DND-41 (cell line): ENCODE data around the gene PLXNA4.

Experiments
- ATAC-seq: fragments of 200-7000 bp; cut with Tn5 transposase; 3 replicates; pipeline ENCODE4 v1.9.1; 2021; ENCODE audit warnings: low read depth; ENCODE audit not compliant: insufficient read depth
- DNase-seq: peaks from one replicate; pipeline ENCODE4 v3.0.0-alpha.2; 2020
- H2AFZ ChIP-seq: 2 replicates; pipeline ENCODE4 v1.6.0; 2012; ENCODE audit warnings: low read depth, low read length
- H3K27ac ChIP-seq: 2 replicates; pipeline ENCODE4 v1.5.1; 2012; ENCODE audit warnings: low read length, inconsistent platforms
- H3K27me3 ChIP-seq: fragments of 200-600 bp; sonication (generic); 2 replicates; pipeline ENCODE4 v1.6.0; 2012; ENCODE audit warnings: low read length, mild to moderate bottlenecking, inconsistent platforms; ENCODE audit not compliant: insufficient read depth, poor library complexity
- H3K36me3 ChIP-seq: 2 replicates; pipeline ENCODE4 v1.5.1; 2012; ENCODE audit warnings: low read length, inconsistent platforms; ENCODE audit not compliant: insufficient read depth
- H3K4me1 ChIP-seq: 2 replicates; pipeline ENCODE4 v1.5.1; 2012; ENCODE audit warnings: mild to moderate bottlenecking, low read length; ENCODE audit not compliant: insufficient read depth
- H3K4me2 ChIP-seq: 2 replicates; pipeline ENCODE4 v1.6.0; 2012; ENCODE audit warnings: mild to moderate bottlenecking, moderate library complexity, low read length, inconsistent platforms; ENCODE audit not compliant: insufficient read depth
- H3K4me3 ChIP-seq, 2 experiments: fragments of 200-600 bp in 1 of 2; shearing (Covaris generic) in 1 of 2; 2 replicates each; pipeline ENCODE4 v1.5.1; 2012 to 2016; ENCODE audit warnings: inconsistent platforms in 2 of 2, low read length in 2 of 2, mild to moderate bottlenecking in 2 of 2, low read depth in 1 of 2, moderate library complexity in 1 of 2
- H3K79me2 ChIP-seq: 2 replicates; pipeline ENCODE4 v1.6.0; 2012; ENCODE audit warnings: low read length, inconsistent platforms; ENCODE audit not compliant: insufficient read depth
- H3K9ac ChIP-seq: 2 replicates; pipeline ENCODE4 v1.6.0; 2012; ENCODE audit warnings: low read depth, mild to moderate bottlenecking, inconsistent platforms, low read length, moderate library complexity
- H3K9me3 ChIP-seq: 2 replicates; pipeline ENCODE4 v1.5.1; 2012; ENCODE audit warnings: low read length, moderate library complexity, mild to moderate bottlenecking, inconsistent platforms; ENCODE audit not compliant: insufficient read depth, severe bottlenecking
- H4K20me1 ChIP-seq: 2 replicates; pipeline ENCODE4 v1.6.0; 2012; ENCODE audit warnings: low read length; ENCODE audit not compliant: insufficient read depth
- CTCF ChIP-seq: IDR thresholded peaks from 2 replicates; pipeline ENCODE4 v1.5.1; 2012; ENCODE audit warnings: borderline replicate concordance, low read length, moderate library complexity, mild to moderate bottlenecking; ENCODE audit not compliant: poor library complexity, severe bottlenecking; ENCODE audit errors: extremely low read depth
- EZH2 ChIP-seq: IDR thresholded peaks from 3 replicates; pipeline ENCODE4 v1.6.1; 2012; ENCODE audit warnings: borderline replicate concordance, low read depth, mild to moderate bottlenecking, moderate library complexity, low read length, inconsistent platforms; ENCODE audit not compliant: severe bottlenecking

PLXNA4 gene

DNA sequence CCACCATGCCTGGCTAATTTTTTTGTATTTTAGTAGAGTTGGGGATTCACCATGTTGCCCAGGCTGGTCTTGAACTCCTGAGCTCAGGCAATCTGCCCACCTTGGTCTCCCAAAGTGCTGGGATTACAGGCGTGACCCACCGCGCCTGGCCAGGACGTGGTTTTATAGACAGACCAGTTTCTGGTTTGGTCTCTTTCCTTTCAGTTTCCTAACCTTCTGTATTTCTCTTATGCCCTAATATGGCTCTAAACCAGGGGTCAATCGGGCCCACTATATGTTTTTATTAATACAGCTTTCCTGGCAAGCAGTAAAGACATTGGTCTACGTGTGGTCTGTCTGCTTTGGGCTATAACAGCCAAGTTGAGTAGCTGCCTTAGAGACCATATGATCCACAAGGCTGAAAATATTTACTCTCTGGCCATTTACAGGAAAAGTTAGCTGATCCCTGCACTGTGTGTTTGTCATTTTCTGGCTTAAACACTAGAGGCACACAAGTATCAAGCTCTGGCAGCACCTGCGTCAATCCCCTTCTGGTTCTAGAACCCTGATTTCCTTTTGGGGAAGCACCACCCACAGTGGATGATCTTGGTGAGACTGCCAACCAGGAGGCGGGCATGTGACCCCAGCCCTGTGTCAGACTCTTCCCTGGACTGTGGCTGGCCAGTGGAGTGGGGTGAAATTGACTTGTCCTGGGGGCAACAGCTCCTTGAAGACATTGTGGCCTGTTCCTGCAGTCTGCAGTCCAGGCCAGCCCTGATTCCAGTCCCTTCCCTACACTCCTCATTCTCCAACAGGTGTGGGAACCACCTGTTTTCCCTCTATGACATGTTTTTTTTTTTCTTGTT lies 497.2 kb downstream of the PLXNA4 start:
- Histone ChIP-seq H4K20me1 (no peaks in the 10 kb centered on the region), H3K27me3 (peaks cover 7% of the 10 kb centered on the region), H3K4me1 (no peaks in the 10 kb centered on the region), H3K4me3 (no peak overlapping the region), H3K27ac (no peak overlapping the region), H2AFZ (no peak overlapping the region), H3K9ac (no peak overlapping the region), H3K79me2 (no peaks in the 10 kb centered on the region), H3K36me3 (no peaks in the 10 kb centered on the region), H3K9me3 (no peaks in the 10 kb centered on the region), H3K4me2 (no peak overlapping the region)
- DNase-seq (no peak), ATAC-seq (no peak)
- TF ChIP-seq EZH2 (no peak), CTCF (no peak)

DNA sequence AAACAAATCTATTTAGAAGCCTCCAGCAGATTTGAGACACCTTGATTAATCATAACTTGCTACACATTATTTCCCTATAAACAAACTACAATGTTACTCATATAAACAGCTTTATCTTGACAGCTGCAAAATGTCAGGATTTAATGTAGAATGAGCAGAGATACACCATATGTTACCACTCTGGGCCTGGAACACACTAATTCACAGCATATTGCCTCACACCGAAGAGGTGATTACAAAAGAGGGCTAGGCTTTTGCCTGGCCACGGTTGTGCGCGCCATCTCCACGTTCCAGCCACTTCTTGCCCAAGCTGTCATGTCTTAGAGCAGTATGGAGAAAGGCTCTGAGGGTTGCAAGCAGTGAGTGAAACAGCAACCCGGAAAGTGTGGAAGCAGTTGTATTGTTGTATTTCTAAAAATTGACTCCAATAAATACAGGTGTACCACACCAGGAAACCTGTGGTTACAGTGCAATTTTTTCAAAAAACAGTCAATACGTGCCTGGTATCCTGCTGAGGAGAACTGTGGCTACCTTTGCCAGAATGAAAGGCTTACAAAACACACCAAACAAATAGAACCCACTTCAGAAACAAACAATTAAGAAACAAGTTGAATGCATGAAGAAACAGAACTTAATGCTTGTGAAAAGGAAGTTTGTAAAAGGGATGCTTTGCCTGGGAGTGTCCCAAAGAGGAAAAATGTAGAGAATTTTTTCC lies 498.1 kb downstream of the PLXNA4 start:
- Histone ChIP-seq H3K27me3 (peaks cover 4% of the 10 kb centered on the region), H3K4me1 (no peaks in the 10 kb centered on the region), H3K27ac (no peak overlapping the region), H2AFZ (no peak overlapping the region), H3K36me3 (no peaks in the 10 kb centered on the region), H3K4me2 (no peak overlapping the region), H3K9ac (no peak overlapping the region), H4K20me1 (no peaks in the 10 kb centered on the region), H3K9me3 (no peaks in the 10 kb centered on the region), H3K79me2 (no peaks in the 10 kb centered on the region), H3K4me3 (no peak overlapping the region)
- TF ChIP-seq CTCF (no peak), EZH2 (no peak)
- ATAC-seq: no peak
- no peak for DNase-seq

GRCh38 chr7:132076301-132077035 lies 499.8 kb downstream of the PLXNA4 start:
- no peaks in the 10 kb centered on the region for H4K20me1 ChIP-seq
- DNase-seq (no peak), ATAC-seq (no peak)
- H2AFZ ChIP-seq: no peak overlapping the region
- H3K27ac ChIP-seq: no peak overlapping the region
- H3K79me2 ChIP-seq: no peaks in the 10 kb centered on the region
- TF ChIP-seq CTCF (no peak), EZH2 (no peak)
- H3K4me3 ChIP-seq: no peak overlapping the region
- H3K4me2 ChIP-seq: no peak overlapping the region
- H3K36me3 ChIP-seq: no peaks in the 10 kb centered on the region
- no peaks in the 10 kb centered on the region for H3K27me3 ChIP-seq
- no peaks in the 10 kb centered on the region for H3K4me1 ChIP-seq
- no peak overlapping the region for H3K9ac ChIP-seq
- H3K9me3 ChIP-seq: no peaks in the 10 kb centered on the region
